Thyroid gland (tissue), 4 donors: ENCODE data around the gene PLCL2. TPM values are rescaled to one million over a fixed set of nuclear protein-coding genes. Genes with fewer than 3 reads are reported as not detected.

Experiments
- DNase-seq, 2 donors: peaks; one replicate each; pipeline ENCODE4 v3.0.0-alpha.2; 2019
- H3K27ac ChIP-seq, 3 donors: fragments of 200-600 bp; sonication (generic); 1 replicate in 2 of 3; 2 replicates in 1 of 3; pipeline ENCODE4 v1.5.1; 2016 to 2019; ENCODE audit warnings: mild to moderate bottlenecking in 1 of 3, moderate library complexity in 1 of 3
- H3K27me3 ChIP-seq: fragments of 200-600 bp; sonication (generic); one replicate; pipeline ENCODE4 v1.5.1; 2019
- H3K36me3 ChIP-seq, 2 donors: fragments of 200-600 bp; sonication (generic); one replicate each; pipeline ENCODE4 v1.5.1; 2016 to 2019
- H3K4me1 ChIP-seq, 2 donors: fragments of 200-600 bp; sonication (generic); one replicate each; pipeline ENCODE4 v1.5.1; 2017 to 2019
- H3K4me3 ChIP-seq, 3 donors: fragments of 200-600 bp; sonication (generic); replicated peaks in 1 of 3; 1 replicate in 2 of 3; 2 replicates in 1 of 3; pipeline ENCODE4 v1.5.1; 2016; ENCODE audit warnings: mild to moderate bottlenecking in 1 of 3
- H3K9me3 ChIP-seq: fragments of 200-600 bp; sonication (generic); one replicate; pipeline ENCODE4 v1.5.1; 2017
- CTCF ChIP-seq, 6 experiments: fragments of 200-600 bp in 3 of 6; fragments of 450-650 bp in 3 of 6; sonication (generic) in 3 of 6; IDR thresholded peaks; one replicate each; pipeline ENCODE4 v1.5.1; 2016 to 2019; ENCODE audit warnings: antibody characterized with exemption in 6 of 6, mild to moderate bottlenecking in 2 of 6, inconsistent platforms in 1 of 6, moderate library complexity in 1 of 6
- POLR2A ChIP-seq, 2 donors: fragments of 450-650 bp; IDR thresholded peaks; one replicate each; pipeline ENCODE4 v1.6.1; 2017; ENCODE audit warnings: antibody characterized with exemption in 2 of 2, mild to moderate bottlenecking in 2 of 2, moderate library complexity in 1 of 2
- WGBS, 2 donors: methylation state at CpG; one replicate each; pipeline ENCODE4 v1.1.5; 2017; 5-methylcytosine and 5-hydroxymethylcytosine counted together
- intact Hi-C: fragments of 100-400 bp; cut with DNase I; formaldehyde crosslinking; loops from one replicate; pipeline ENCODE4 v1.15.1; 2023
- total RNA-seq, 4 donors: library from RNA; depleted of rRNA; stranded (reverse); fragments of >200 nt; gene quantifications; one replicate each; pipeline ENCODE4 v1.2.3, GENCODE V29; 2016

Gene PLCL2
- total RNA-seq, 4 donors from 2014 or later: 6.3 to 15.3 (median 9.3) TPM

- peaks cover 3 to 7% of the 10 kb centered on the region in 2 donors for H3K4me1 ChIP-seq
- no peak for DNase-seq
- H3K9me3 ChIP-seq: no peaks in the 10 kb centered on the region
- intact Hi-C loops: no loop called here
- H3K4me3 ChIP-seq: no peak overlapping the region
- H3K27ac ChIP-seq: no peak overlapping the region
- no peaks in the 10 kb centered on the region for H3K27me3 ChIP-seq
- H3K36me3 ChIP-seq: no peaks in the 10 kb centered on the region
- 91 to 93% methylated on average over 3 of the region's 3 CpGs for WGBS, 2 donors
- no peak for TF ChIP-seq POLR2A (IDR thresholded peaks at IDR 0.05)
- no peak for TF ChIP-seq CTCF (IDR thresholded peaks at IDR 0.05)
Observed at GRCh38 chr3:16912400-16913263, 27.9 kb downstream of the PLCL2 start.

- no peaks in the 10 kb centered on the region for H3K36me3 ChIP-seq
- no peaks in the 10 kb centered on the region for H3K9me3 ChIP-seq
- no peak overlapping the region for H3K4me3 ChIP-seq
- no peaks in the 10 kb centered on the region for H3K27me3 ChIP-seq
- DNase-seq: no peak
- intact Hi-C loops: no loop called here
- WGBS, 2 donors: 97% methylated on average over 2 of the region's 2 CpGs
- H3K27ac ChIP-seq: no peak overlapping the region
- no peak for TF ChIP-seq CTCF (IDR thresholded peaks at IDR 0.05)
- no peak for TF ChIP-seq POLR2A (IDR thresholded peaks at IDR 0.05)
- peaks cover 0 to 3% of the 10 kb centered on the region in 2 donors for H3K4me1 ChIP-seq
Observed at GRCh38 chr3:16913264-16913580, 28.5 kb downstream of the PLCL2 start.

- Histone ChIP-seq H3K4me1 (no peaks in the 10 kb centered on the region), H3K4me3 (no peak overlapping the region), H3K27ac (no peak overlapping the region), H3K27me3 (no peaks in the 10 kb centered on the region), H3K9me3 (no peaks in the 10 kb centered on the region), H3K36me3 (no peaks in the 10 kb centered on the region)
- no peak for DNase-seq
- intact Hi-C loops: no loop called here
- WGBS, 2 donors: 57 to 64% methylated on average over 5 of the region's 5 CpGs
- TF ChIP-seq POLR2A (IDR thresholded peaks at IDR 0.05) (no peak), CTCF (IDR thresholded peaks at IDR 0.05) (no peak)
Observed at GRCh38 chr3:16916840-16917239, 32.1 kb downstream of the PLCL2 start.

GRCh38 chr3:16917256-16917935, 32.6 kb downstream of the PLCL2 start:
- Histone ChIP-seq H3K27me3 (no peaks in the 10 kb centered on the region), H3K36me3 (no peaks in the 10 kb centered on the region), H3K4me1 (no peaks in the 10 kb centered on the region), H3K27ac (no peak overlapping the region), H3K4me3 (no peak overlapping the region), H3K9me3 (no peaks in the 10 kb centered on the region)
- TF ChIP-seq POLR2A (IDR thresholded peaks at IDR 0.05): no peak
- no peak for TF ChIP-seq CTCF (IDR thresholded peaks at IDR 0.05)
- no peak for DNase-seq
- intact Hi-C loops: no loop called here
